HepG2 (cell line): ENCODE data around the gene KANK4. TPM values are rescaled to one million over a fixed set of nuclear protein-coding genes. Genes with fewer than 3 reads are reported as not detected.

ENCODE experiments used
- ATAC-seq: fragments of 200-7000 bp; cut with Tn5 transposase; 3 replicates; pipeline ENCODE4 v1.9.1; 2020; ENCODE audit warnings: mild to moderate bottlenecking, moderate library complexity
- BruUV-seq: library from RNA; stranded (reverse); fragments of 400-500 nt; replicated peaks from 2 replicates; lab custom pipeline; 2021; lab: Mats Ljungman, UMichigan
- CTCF ChIA-PET: fragments of 300-600 bp; formaldehyde crosslinking; extraction: SDS; loops from one replicate; lab custom pipeline; 2021; ENCODE audit warnings: low total read pairs, inconsistent platforms, low intra/inter-chr PET ratio; lab: Yijun Ruan, JAX
- POLR2A ChIA-PET: fragments of 350-600 bp; sonication (Branson Sonifier 250); formaldehyde crosslinking; loops from one replicate; lab custom pipeline; 2020; ENCODE audit warnings: antibody characterized with exemption, inconsistent platforms; lab: Yijun Ruan, JAX
- DNase-seq: peaks from one replicate; pipeline ENCODE4 v3.0.0-alpha.2; 2015; ENCODE audit warnings: low spot score
- FAIRE-seq: peaks from 3 replicates; lab custom pipeline; 2011; peaks lifted over from hg19 to GRCh38; lab: Jason Lieb, UNC
- H2AFZ ChIP-seq: one replicate; pipeline ENCODE4 v1.6.1; 2011; ENCODE audit warnings: low read length, inconsistent platforms
- H3K27ac ChIP-seq: fragments of 300-600 bp; 3 replicates; pipeline ENCODE4 v1.8.0; 2011; ENCODE audit warnings: mixed run types, mild to moderate bottlenecking, mixed read lengths, low read length, inconsistent platforms; ENCODE audit not compliant: insufficient read depth; ENCODE audit errors: extremely low read length
- H3K27me3 ChIP-seq, 2 experiments: fragments of 200-600 bp in 1 of 2; 2 replicates in 1 of 2; 3 replicates in 1 of 2; pipeline versions ENCODE4 v1.6.0 to v1.8.0; 2011; ENCODE audit warnings: low read length in 2 of 2, mild to moderate bottlenecking in 2 of 2, moderate library complexity in 2 of 2, inconsistent platforms in 1 of 2; ENCODE audit not compliant: insufficient read depth in 2 of 2, control insufficient read depth in 1 of 2
- H3K36me3 ChIP-seq, 2 experiments: fragments of 200-600 bp in 1 of 2; replicated peaks in 1 of 2; 2 replicates in 1 of 2; 3 replicates in 1 of 2; pipeline versions ENCODE4 v1.5.1 to v1.8.0; 2011; ENCODE audit warnings: low read length in 2 of 2, inconsistent platforms in 1 of 2; ENCODE audit not compliant: insufficient read depth in 2 of 2, control insufficient read depth in 1 of 2
- H3K4me1 ChIP-seq: 2 replicates; pipeline ENCODE4 v1.5.1; 2012; ENCODE audit warnings: low read length, inconsistent platforms; ENCODE audit not compliant: insufficient read depth
- H3K4me2 ChIP-seq: 2 replicates; pipeline ENCODE4 v1.6.0; 2011; ENCODE audit warnings: low read depth, low read length, inconsistent platforms
- H3K4me3 ChIP-seq, 3 experiments: fragments of 200-600 bp in 1 of 3; sonication (generic), shearing (Covaris generic) in 1 of 3; replicated peaks in 1 of 3; 2 replicates each; pipeline ENCODE4 v1.5.1; 2011 to 2016; ENCODE audit warnings: low read length in 3 of 3, inconsistent platforms in 2 of 3, low read depth in 2 of 3, mild to moderate bottlenecking in 2 of 3, control low read depth in 1 of 3, mixed read lengths in 1 of 3; ENCODE audit not compliant: insufficient read depth in 1 of 3
- H3K79me2 ChIP-seq: one replicate; pipeline ENCODE4 v1.6.1; 2011; ENCODE audit warnings: low read length, inconsistent platforms; ENCODE audit not compliant: insufficient read depth
- H3K9ac ChIP-seq: 2 replicates; pipeline ENCODE4 v1.6.0; 2011; ENCODE audit warnings: mild to moderate bottlenecking, low read depth, low read length, inconsistent platforms; ENCODE audit not compliant: insufficient read depth
- H3K9me3 ChIP-seq: 2 replicates; pipeline ENCODE4 v1.5.1; 2012; ENCODE audit warnings: mild to moderate bottlenecking, low read length
- H4K20me1 ChIP-seq: 2 replicates; pipeline ENCODE4 v1.6.0; 2011; ENCODE audit warnings: inconsistent platforms, mild to moderate bottlenecking, low read length, moderate library complexity; ENCODE audit not compliant: insufficient read depth
- HOXA5 ChIP-seq: sonication (generic); formaldehyde crosslinking; IDR thresholded peaks from 2 replicates; pipeline ENCODE4 v1.4.0; 2020; ENCODE audit warnings: missing genetic modification reagents
- PREB ChIP-seq: sonication (generic); formaldehyde crosslinking; IDR thresholded peaks from 2 replicates; pipeline ENCODE4 v1.4.0; 2020; ENCODE audit warnings: missing genetic modification reagents
- SP4 ChIP-seq: sonication (generic); formaldehyde crosslinking; IDR thresholded peaks from 2 replicates; pipeline ENCODE4 v1.8.1; 2023; ENCODE audit warnings: mild to moderate bottlenecking, missing genetic modification reagents
- TCF7 ChIP-seq: sonication (generic); IDR thresholded peaks from 2 replicates; pipeline ENCODE4 v1.6.1; 2016; ENCODE audit warnings: antibody characterized with exemption, low read depth
- ZHX2 ChIP-seq, 2 experiments: sonication (generic) in 1 of 2; formaldehyde crosslinking in 1 of 2; IDR thresholded peaks; 2 replicates each; pipeline versions ENCODE4 v1.6.1 to v1.9.0; 2014 to 2022; ENCODE audit warnings: antibody characterized with exemption in 1 of 2, borderline replicate concordance in 1 of 2, inconsistent platforms in 1 of 2, low read depth in 1 of 2, missing genetic modification reagents in 1 of 2
- ZNF367 ChIP-seq: sonication (generic); formaldehyde crosslinking; IDR thresholded peaks from 2 replicates; pipeline ENCODE4 v1.4.0; 2020; ENCODE audit warnings: missing genetic modification reagents, borderline replicate concordance
- ZNF609 ChIP-seq: sonication (generic); formaldehyde crosslinking; IDR thresholded peaks from 2 replicates; pipeline ENCODE4 v1.4.0; 2020; ENCODE audit warnings: mild to moderate bottlenecking, missing genetic modification reagents, borderline replicate concordance
- ZSCAN9 ChIP-seq: IDR thresholded peaks from 2 replicates; pipeline ENCODE4 v1.6.1; 2016; ENCODE audit warnings: borderline replicate concordance
- WGBS: methylation state at CpG from one replicate; pipeline ENCODE4 v1.1.6; 2017; ENCODE audit warnings: low lambda C conversion rate; 5-methylcytosine and 5-hydroxymethylcytosine counted together
- in situ Hi-C: cut with HindIII; loops from 2 replicates; pipeline ENCODE4 v1.10.0; 2017; ENCODE audit warnings: low pct_unique_long_range_greater_than_20kb; ENCODE audit not compliant: extremely low pct_ligation_motif_present
- intact Hi-C: fragments of 100-400 bp; cut with micrococcal nuclease; formaldehyde crosslinking; loops from one replicate; pipeline ENCODE4 v1.10.0; 2022; ENCODE audit not compliant: unreplicated experiment
- polyA plus RNA-seq, 8 experiments: library from polyadenylated mRNA; depleted of rRNA in 3 of 8; stranded (reverse) in 7 of 8; unstranded in 1 of 8; fragments of >200 nt; fragmentation: Illumina TruSeq in 4 of 8; extraction: Trizol in 4 of 8; gene quantifications; 2 replicates each; pipeline versions ENCODE4 v1.2.1 to v1.2.3, GENCODE V29; 2011 to 2016; ENCODE audit warnings: low read depth in 4 of 8, missing spikeins in 1 of 8, mixed read lengths in 1 of 8; ENCODE audit not compliant: insufficient read depth in 1 of 8
- total RNA-seq, 5 experiments: library from RNA; depleted of rRNA; stranded (reverse); fragments of >200 nt; fragmentation: Illumina TruSeq; extraction: Trizol; gene quantifications; 2 replicates each; pipeline ENCODE4 v1.2.3, GENCODE V29; 2016; ENCODE audit warnings: low read depth in 1 of 5

KANK4 gene
- total and polyA plus RNA-seq, 2 of the 13 experiments (the other 11 are each of a cell fraction or from before 2014, with no cell fraction given) = 16.1 to 25.7 TPM

GRCh38 chr1:62283986-62284385, 35.2 kb downstream of the KANK4 start (continued):
- no peak for TF ChIP-seq ZHX2 (IDR thresholded peaks at IDR 0.05; ENCODE audit: low read depth)
- TF ChIP-seq ZHX2 (CRISPR knock-in tag; IDR thresholded peaks at IDR 0.05; ENCODE audit: borderline replicate concordance) = no peak
- TF ChIP-seq SP4 (CRISPR knock-in tag) = no peak
- TF ChIP-seq TCF7 = no peak

- peaks cover 30% of the 10 kb centered on the region for H3K79me2 ChIP-seq
- 91% methylated on average over 8 of the region's 8 CpGs for WGBS
- FAIRE-seq (no peak), DNase-seq (no peak), ATAC-seq (no peak)
- H2AFZ ChIP-seq = no peak overlapping the region
- no TSS peak for BruUV-seq
- H3K27ac ChIP-seq = no peak overlapping the region
- peaks cover 6% of the 10 kb centered on the region; the same call in 1 of the 2 replicates for H3K9me3 ChIP-seq
- H3K4me1 ChIP-seq = peaks cover 44% of the 10 kb centered on the region
- H3K4me3 ChIP-seq = no peak overlapping the region
- intact Hi-C loops (no loop called here), in situ Hi-C loops (no loop called here)
- CTCF ChIA-PET = no interaction called here
- TF ChIP-seq HOXA5 (no peak), PREB (CRISPR knock-in tag) (no peak), ZSCAN9 (CRISPR knock-in tag) (no peak), ZNF367 (CRISPR knock-in tag) (no peak), ZNF609 (CRISPR knock-in tag) (no peak)
- no peaks in the 10 kb centered on the region for H3K27me3 ChIP-seq
- H3K9ac ChIP-seq = no peak overlapping the region
- peaks cover 7 to 30% of the 10 kb centered on the region in 2 experiments; a peak in 4 of 5 replicates for H3K36me3 ChIP-seq
- H4K20me1 ChIP-seq = no peaks in the 10 kb centered on the region
- POLR2A ChIA-PET = interaction anchor here (3.3 kb wide), 1 partner anchor 35 kb away, joined by 12 read pairs; the partner anchor contains the start of gene KANK4
- H3K4me2 ChIP-seq = no peak overlapping the region
Observed at GRCh38 chr1:62282909-62283755, 36.1 kb downstream of the KANK4 start.
